Hypothalamus (tissue), 51 donors: ENCODE results near the gene MTSS2.

Experiments
- DNase-seq, 51 donors: peaks; one replicate each; lab custom pipeline; 2025; lab: John Stamatoyannopoulos, UW

MTSS2 gene

GRCh38 chr16:70688246-70688742 lies 2.4 kb upstream of the MTSS2 start:
- peak in 49 of 51 donors; percentile 27 to 95 (median 80) for DNase-seq

GRCh38 chr16:70687671-70688245 lies 1.9 kb upstream of the MTSS2 start:
- peak in 7 of 51 donors; percentile 28 to 64 (median 39) for DNase-seq

- no peak for DNase-seq
Observed at GRCh38 chr16:70687102-70687511, 1.3 kb upstream of the MTSS2 start.

- peak in 1 of 51 donors; percentile 67 for DNase-seq
Observed at GRCh38 chr16:70686376-70687101, 686 bp upstream of the MTSS2 start.

- peak in 2 of 51 donors; percentile 37 to 46 for DNase-seq
Observed at GRCh38 chr16:70685061-70685937, 554 bp downstream of the MTSS2 start.

- DNase-seq = peak in 20 of 51 donors; percentile 19 to 70 (median 38)
Observed at GRCh38 chr16:70684146-70685060, 1.4 kb downstream of the MTSS2 start.

GRCh38 chr16:70683146-70683944 lies 2.5 kb downstream of the MTSS2 start:
- DNase-seq = no peak

GRCh38 chr16:70682239-70683145 lies 3.4 kb downstream of the MTSS2 start:
- no peak for DNase-seq

- peak in 46 of 51 donors; percentile 29 to 94 (median 80) for DNase-seq
Observed at GRCh38 chr16:70681382-70682238, 4.2 kb downstream of the MTSS2 start.

GRCh38 chr16:70680495-70681381 lies 5.1 kb downstream of the MTSS2 start:
- peak in 2 of 51 donors; percentile 57 to 75 for DNase-seq

- DNase-seq = peak in 4 of 51 donors; percentile 26 to 55 (median 40)
Observed at GRCh38 chr16:70679671-70680494, 6.0 kb downstream of the MTSS2 start.

GRCh38 chr16:70678898-70679670 lies 6.8 kb downstream of the MTSS2 start:
- DNase-seq = no peak

- DNase-seq = no peak
Observed at GRCh38 chr16:70678121-70678897, 7.5 kb downstream of the MTSS2 start.
